DND-41 (cell line): ENCODE results near the gene EML6.

Source experiments
- EZH2 ChIP-seq: IDR thresholded peaks from 3 replicates; pipeline ENCODE4 v1.6.1; 2012; ENCODE audit warnings: borderline replicate concordance, low read depth, mild to moderate bottlenecking, moderate library complexity, low read length, inconsistent platforms; ENCODE audit not compliant: severe bottlenecking
- TF ChIP-seq, protein P1 (sequence below): IDR thresholded peaks from 2 replicates; pipeline ENCODE4 v1.5.1; 2012; ENCODE audit warnings: borderline replicate concordance, low read length, moderate library complexity, mild to moderate bottlenecking; ENCODE audit not compliant: poor library complexity, severe bottlenecking; ENCODE audit errors: extremely low read depth

DNA sequence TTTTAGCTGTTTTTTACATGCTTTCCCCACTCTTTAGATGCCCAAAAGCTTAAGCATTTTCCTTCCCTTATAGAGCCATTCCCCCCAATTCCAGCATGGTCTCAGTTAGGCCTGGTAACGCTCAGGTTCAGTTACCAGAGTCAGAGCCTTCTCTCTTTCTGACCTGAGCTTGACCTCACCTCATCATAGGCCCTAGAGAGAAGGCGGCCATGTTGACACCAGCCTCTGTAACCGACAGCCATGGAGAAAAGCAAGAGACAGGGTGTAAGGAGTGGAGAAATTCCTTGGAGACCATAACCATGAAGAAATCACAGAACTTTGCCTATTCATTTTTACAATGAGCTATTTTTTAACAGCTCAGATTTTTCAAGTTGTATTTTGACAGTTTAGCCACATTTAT is 227.3 kb downstream of the EML6 start:
- TF ChIP-seq, protein P1, sequence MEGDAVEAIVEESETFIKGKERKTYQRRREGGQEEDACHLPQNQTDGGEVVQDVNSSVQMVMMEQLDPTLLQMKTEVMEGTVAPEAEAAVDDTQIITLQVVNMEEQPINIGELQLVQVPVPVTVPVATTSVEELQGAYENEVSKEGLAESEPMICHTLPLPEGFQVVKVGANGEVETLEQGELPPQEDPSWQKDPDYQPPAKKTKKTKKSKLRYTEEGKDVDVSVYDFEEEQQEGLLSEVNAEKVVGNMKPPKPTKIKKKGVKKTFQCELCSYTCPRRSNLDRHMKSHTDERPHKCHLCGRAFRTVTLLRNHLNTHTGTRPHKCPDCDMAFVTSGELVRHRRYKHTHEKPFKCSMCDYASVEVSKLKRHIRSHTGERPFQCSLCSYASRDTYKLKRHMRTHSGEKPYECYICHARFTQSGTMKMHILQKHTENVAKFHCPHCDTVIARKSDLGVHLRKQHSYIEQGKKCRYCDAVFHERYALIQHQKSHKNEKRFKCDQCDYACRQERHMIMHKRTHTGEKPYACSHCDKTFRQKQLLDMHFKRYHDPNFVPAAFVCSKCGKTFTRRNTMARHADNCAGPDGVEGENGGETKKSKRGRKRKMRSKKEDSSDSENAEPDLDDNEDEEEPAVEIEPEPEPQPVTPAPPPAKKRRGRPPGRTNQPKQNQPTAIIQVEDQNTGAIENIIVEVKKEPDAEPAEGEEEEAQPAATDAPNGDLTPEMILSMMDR, result no peak
- no peak for TF ChIP-seq EZH2
